ENCODE measurements around the gene VSNL1.

The VSNL1 gene

GRCh38 chr2:17517481-17518211 is 22.9 kb upstream of the VSNL1 start:
- peak overlapping the region; percentile 90 to 93 (median 90) for H3K27ac Mint-ChIP-seq
- H3K27me3 Mint-ChIP-seq (ENCODE audit: low read depth) = peaks cover 16% of the 10 kb centered on the region
- TF ChIP-seq, protein P1, sequence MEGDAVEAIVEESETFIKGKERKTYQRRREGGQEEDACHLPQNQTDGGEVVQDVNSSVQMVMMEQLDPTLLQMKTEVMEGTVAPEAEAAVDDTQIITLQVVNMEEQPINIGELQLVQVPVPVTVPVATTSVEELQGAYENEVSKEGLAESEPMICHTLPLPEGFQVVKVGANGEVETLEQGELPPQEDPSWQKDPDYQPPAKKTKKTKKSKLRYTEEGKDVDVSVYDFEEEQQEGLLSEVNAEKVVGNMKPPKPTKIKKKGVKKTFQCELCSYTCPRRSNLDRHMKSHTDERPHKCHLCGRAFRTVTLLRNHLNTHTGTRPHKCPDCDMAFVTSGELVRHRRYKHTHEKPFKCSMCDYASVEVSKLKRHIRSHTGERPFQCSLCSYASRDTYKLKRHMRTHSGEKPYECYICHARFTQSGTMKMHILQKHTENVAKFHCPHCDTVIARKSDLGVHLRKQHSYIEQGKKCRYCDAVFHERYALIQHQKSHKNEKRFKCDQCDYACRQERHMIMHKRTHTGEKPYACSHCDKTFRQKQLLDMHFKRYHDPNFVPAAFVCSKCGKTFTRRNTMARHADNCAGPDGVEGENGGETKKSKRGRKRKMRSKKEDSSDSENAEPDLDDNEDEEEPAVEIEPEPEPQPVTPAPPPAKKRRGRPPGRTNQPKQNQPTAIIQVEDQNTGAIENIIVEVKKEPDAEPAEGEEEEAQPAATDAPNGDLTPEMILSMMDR (IDR thresholded peaks at IDR 0.05; ENCODE audit: unreplicated experiment in 3 of 3) = no peak
- H3K4me3 Mint-ChIP-seq = peak overlapping the region; percentile 84 to 90 (median 88)
- no peaks in the 10 kb centered on the region for H3K36me3 Mint-ChIP-seq (ENCODE audit: low read depth)
- peaks cover 8% of the 10 kb centered on the region for H3K4me1 Mint-ChIP-seq
- H3K9me3 Mint-ChIP-seq = no peaks in the 10 kb centered on the region

GRCh38 chr2:17518212-17519154 is 22.0 kb upstream of the VSNL1 start, which contains the start of gene RAD51AP2:
TSS of gene RAD51AP2 (minus strand) at chr2:17518440. CDS start at chr2:17518415, 25 bp downstream.
- TF ChIP-seq, protein P1 (IDR thresholded peaks at IDR 0.05; ENCODE audit: unreplicated experiment in 3 of 3) = no peak
- peaks cover 8% of the 10 kb centered on the region for H3K4me1 Mint-ChIP-seq
- H3K36me3 Mint-ChIP-seq (ENCODE audit: low read depth) = no peaks in the 10 kb centered on the region
- H3K4me3 Mint-ChIP-seq = peak within 1 kb of the TSS; percentile 84 to 90 (median 88)
- peak within 1 kb of the TSS; percentile 90 to 93 (median 90) for H3K27ac Mint-ChIP-seq
- H3K9me3 Mint-ChIP-seq = no peaks in the 10 kb centered on the region
- peaks cover 10% of the 10 kb centered on the region for H3K27me3 Mint-ChIP-seq (ENCODE audit: low read depth)

DNA sequence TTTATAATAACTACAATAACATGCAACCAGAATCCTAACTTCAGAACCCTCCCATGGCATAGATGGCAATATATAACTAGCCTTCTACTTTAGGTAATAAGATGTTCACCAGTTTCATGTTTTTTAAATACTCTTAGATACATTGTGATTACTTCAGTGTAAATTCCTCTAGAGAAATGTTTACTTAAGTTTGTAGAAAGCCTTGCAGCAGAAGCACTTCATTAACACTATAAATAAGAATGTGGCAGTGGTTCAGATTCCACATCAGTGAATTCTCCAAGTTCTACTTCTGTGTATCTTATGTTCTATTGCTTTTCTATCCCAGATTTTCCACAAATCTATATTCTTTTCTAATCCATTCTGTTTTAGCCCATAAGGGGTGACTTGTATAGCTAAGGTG is 21.0 kb upstream of the VSNL1 start:
- peaks cover 8% of the 10 kb centered on the region for H3K4me1 Mint-ChIP-seq
- TF ChIP-seq, protein P1 (IDR thresholded peaks at IDR 0.05; ENCODE audit: unreplicated experiment in 3 of 3) = no peak
- peak overlapping the region; percentile 62 to 84 (median 67) for H3K4me3 Mint-ChIP-seq
- H3K27me3 Mint-ChIP-seq (ENCODE audit: low read depth) = peaks cover 10% of the 10 kb centered on the region
- peak overlapping the region in 1 of 3 experiments; percentile 2 for H3K27ac Mint-ChIP-seq
- H3K36me3 Mint-ChIP-seq (ENCODE audit: low read depth) = no peaks in the 10 kb centered on the region
- no peaks in the 10 kb centered on the region for H3K9me3 Mint-ChIP-seq

- Mint-ChIP-seq H3K27ac (no peak overlapping the region), H3K4me3 (peak overlapping the region in 1 of 3 experiments; percentile 20), H3K9me3 (no peaks in the 10 kb centered on the region), H3K36me3 (ENCODE audit: low read depth) (no peaks in the 10 kb centered on the region), H3K27me3 (ENCODE audit: low read depth) (peaks cover 10% of the 10 kb centered on the region), H3K4me1 (peaks cover 8% of the 10 kb centered on the region)
- TF ChIP-seq, protein P1 (IDR thresholded peaks at IDR 0.05; ENCODE audit: unreplicated experiment in 3 of 3) = no peak
These were observed 19.7 kb upstream of the VSNL1 start for GRCh38 chr2:17520761-17521160.

GRCh38 chr2:17521621-17522020 is 18.9 kb upstream of the VSNL1 start:
- H3K36me3 Mint-ChIP-seq (ENCODE audit: low read depth) = no peaks in the 10 kb centered on the region

More at GRCh38 chr2:17521621-17522020, 18.9 kb upstream of the VSNL1 start:
- H3K9me3 Mint-ChIP-seq = no peaks in the 10 kb centered on the region
- TF ChIP-seq, protein P1 (IDR thresholded peaks at IDR 0.05; ENCODE audit: unreplicated experiment in 3 of 3) = no peak
- peaks cover 10% of the 10 kb centered on the region for H3K27me3 Mint-ChIP-seq (ENCODE audit: low read depth)
- H3K27ac Mint-ChIP-seq = no peak overlapping the region
- H3K4me3 Mint-ChIP-seq = no peak overlapping the region
- peaks cover 8% of the 10 kb centered on the region for H3K4me1 Mint-ChIP-seq

Measured in nephron (organoid).